GM13976 (cell line): Measurements from ENCODE around the gene GSK3B.
A peak's percentile ranks its signal among the peaks of the same experiment; 100 is the strongest.

Experiments used
- DNase-seq: peaks from one replicate; pipeline ENCODE4 v3.0.0; 2012; ENCODE audit warnings: low spot score
- CTCF ChIP-seq: IDR thresholded peaks from 2 replicates; pipeline ENCODE4 v1.5.1; 2012; ENCODE audit warnings: borderline replicate concordance, mild to moderate bottlenecking; ENCODE audit not compliant: insufficient read depth; ENCODE audit errors: extremely low read depth, missing control alignments, control extremely low read depth
- in situ Hi-C: fragments of 300-500 bp; cut with MboI; formaldehyde crosslinking; loops from one replicate; pipeline ENCODE4 v1.12.0; 2022; ENCODE audit warnings: low sequenced_read_pairs, mixed read lengths, inconsistent platforms; ENCODE audit not compliant: unreplicated experiment

The GSK3B gene

GRCh38 chr3:119955972-119956371 lies 138.3 kb downstream of the GSK3B start:
- no peak for DNase-seq
- in situ Hi-C loops: no loop called here
- no peak for TF ChIP-seq CTCF

GRCh38 chr3:119950666-119951325 lies 143.5 kb downstream of the GSK3B start:
- DNase-seq: no peak
- in situ Hi-C loops: no loop called here
- TF ChIP-seq CTCF: no peak

GRCh38 chr3:119945291-119945690 lies 149.0 kb downstream of the GSK3B start:
- no peak for TF ChIP-seq CTCF
- DNase-seq: no peak
- in situ Hi-C loops: no loop called here

- in situ Hi-C loops: no loop called here
Measured at GRCh38 chr3:119944091-119944490, 150.2 kb downstream of the GSK3B start.

GRCh38 chr3:119939077-119939476 lies 155.2 kb downstream of the GSK3B start:
- DNase-seq: no peak

More at GRCh38 chr3:119944091-119944490, 150.2 kb downstream of the GSK3B start:
- peak; percentile 28 for DNase-seq
- TF ChIP-seq CTCF: no peak

GRCh38 chr3:119937229-119937628 lies 157.0 kb downstream of the GSK3B start:
- DNase-seq: peak; percentile 47
- in situ Hi-C loops: no loop called here
- no peak for TF ChIP-seq CTCF

More at GRCh38 chr3:119939077-119939476, 155.2 kb downstream of the GSK3B start:
- in situ Hi-C loops: no loop called here
- TF ChIP-seq CTCF: no peak
